Epidermal melanocyte (primary cell): ENCODE measurements around the gene MYO16.

Experiments used
- DNase-seq: peaks from one replicate; pipeline ENCODE4 v3.0.0; 2011; ENCODE audit warnings: low spot score; ENCODE audit not compliant: insufficient read length

Gene MYO16

GRCh38 chr13:108789476-108789875 lies 160.1 kb downstream of the MYO16 start:
- no peak for DNase-seq

GRCh38 chr13:108795841-108796240 lies 166.4 kb downstream of the MYO16 start:
- DNase-seq = no peak

GRCh38 chr13:108797354-108797753 lies 167.9 kb downstream of the MYO16 start:
- DNase-seq = no peak

GRCh38 chr13:108807841-108808240 lies 178.4 kb downstream of the MYO16 start:
- no peak for DNase-seq

- DNase-seq = no peak
Observed at GRCh38 chr13:108812165-108812564, 182.8 kb downstream of the MYO16 start.

- DNase-seq = no peak
Observed at GRCh38 chr13:108812661-108813060, 183.2 kb downstream of the MYO16 start.

- DNase-seq = no peak
Observed at GRCh38 chr13:108813587-108814170, 184.3 kb downstream of the MYO16 start.

- DNase-seq = no peak
Observed at GRCh38 chr13:108816375-108816774, 187.0 kb downstream of the MYO16 start.

- DNase-seq = no peak
Observed at GRCh38 chr13:108827646-108828045, 198.2 kb downstream of the MYO16 start.

GRCh38 chr13:108828086-108828815 lies 198.8 kb downstream of the MYO16 start:
- DNase-seq = no peak

- DNase-seq = no peak
Observed at GRCh38 chr13:108830916-108831315, 201.5 kb downstream of the MYO16 start.

GRCh38 chr13:108833531-108833930 lies 204.1 kb downstream of the MYO16 start:
- DNase-seq = no peak

- no peak for DNase-seq
Observed at GRCh38 chr13:108834193-108834592, 204.8 kb downstream of the MYO16 start.

GRCh38 chr13:108835083-108835482 lies 205.7 kb downstream of the MYO16 start:
- DNase-seq = no peak

- no peak for DNase-seq
Observed at GRCh38 chr13:108850691-108851090, 221.3 kb downstream of the MYO16 start.

- no peak for DNase-seq
Observed at GRCh38 chr13:108851660-108852059, 222.2 kb downstream of the MYO16 start.

GRCh38 chr13:108853031-108853430 lies 223.6 kb downstream of the MYO16 start:
- no peak for DNase-seq

- no peak for DNase-seq
Observed at GRCh38 chr13:108855737-108856387, 226.5 kb downstream of the MYO16 start.

GRCh38 chr13:108858676-108859075 lies 229.3 kb downstream of the MYO16 start:
- no peak for DNase-seq

- DNase-seq = peak; percentile 28
Observed at GRCh38 chr13:108859197-108860012, 230.0 kb downstream of the MYO16 start.

- DNase-seq = no peak
Observed at GRCh38 chr13:108860418-108860817, 231.0 kb downstream of the MYO16 start.

GRCh38 chr13:108877300-108877699 lies 247.9 kb downstream of the MYO16 start:
- DNase-seq = no peak
